Keratinocyte (primary cell): ENCODE data around the gene ACAD11. TPM values are rescaled to one million over a fixed set of nuclear protein-coding genes. Genes with fewer than 3 reads are reported as not detected.

Source experiments
- DNase-seq: peaks from one replicate; pipeline ENCODE4 v3.0.0-alpha.2; 2011; ENCODE audit warnings: low read depth, missing footprints, low spot score
- FAIRE-seq: peaks from 2 replicates; lab custom pipeline; 2011; peaks lifted over from hg19 to GRCh38; lab: Jason Lieb, UNC
- H2AFZ ChIP-seq: 2 replicates; pipeline ENCODE4 v1.6.0; 2012; ENCODE audit warnings: low read length, control low read depth, inconsistent platforms; ENCODE audit not compliant: control insufficient read depth
- H3K27ac ChIP-seq: 2 replicates; pipeline ENCODE4 v1.5.1; 2011; ENCODE audit warnings: low read length; ENCODE audit not compliant: control insufficient read depth, insufficient read depth
- H3K27me3 ChIP-seq: 3 replicates; pipeline ENCODE4 v1.6.0; 2011; ENCODE audit warnings: low read length; ENCODE audit not compliant: control insufficient read depth, insufficient read depth; ENCODE audit errors: extremely low read depth
- H3K36me3 ChIP-seq, 2 experiments: 2 replicates in 1 of 2; 3 replicates in 1 of 2; pipeline ENCODE4 v1.5.1; 2011; ENCODE audit warnings: low read length in 2 of 2, mild to moderate bottlenecking in 1 of 2; ENCODE audit not compliant: control insufficient read depth in 2 of 2, insufficient read depth in 2 of 2; ENCODE audit errors: extremely low read depth in 1 of 2
- H3K4me1 ChIP-seq: 3 replicates; pipeline ENCODE4 v1.5.1; 2011; ENCODE audit warnings: low read length; ENCODE audit not compliant: control insufficient read depth, insufficient read depth; ENCODE audit errors: extremely low read depth
- H3K4me2 ChIP-seq: 3 replicates; pipeline ENCODE4 v1.6.0; 2011; ENCODE audit warnings: low read depth, low read length; ENCODE audit not compliant: control insufficient read depth, insufficient read depth; ENCODE audit errors: extremely low read depth
- H3K4me3 ChIP-seq, 3 experiments: fragments of 200-600 bp in 1 of 3; sonication (generic) in 1 of 3; 2 replicates in 2 of 3; 3 replicates in 1 of 3; pipeline ENCODE4 v1.5.1; 2011 to 2016; ENCODE audit warnings: low read length in 3 of 3, mild to moderate bottlenecking in 3 of 3, control low read depth in 2 of 3, inconsistent platforms in 1 of 3, low read depth in 1 of 3, mixed read lengths in 1 of 3, mixed run types in 1 of 3, moderate library complexity in 1 of 3; ENCODE audit not compliant: control insufficient read depth in 2 of 3, insufficient read depth in 2 of 3; ENCODE audit errors: extremely low read depth in 1 of 3
- H3K79me2 ChIP-seq: 2 replicates; pipeline ENCODE4 v1.6.0; 2012; ENCODE audit warnings: low read length; ENCODE audit not compliant: control insufficient read depth, insufficient read depth
- H3K9ac ChIP-seq: 3 replicates; pipeline ENCODE4 v1.6.0; 2011; ENCODE audit warnings: low read length; ENCODE audit not compliant: control insufficient read depth, insufficient read depth; ENCODE audit errors: extremely low read depth
- H3K9me1 ChIP-seq: 3 replicates; pipeline ENCODE4 v1.6.0; 2011; ENCODE audit warnings: low read length; ENCODE audit not compliant: control insufficient read depth, insufficient read depth; ENCODE audit errors: extremely low read depth
- H3K9me3 ChIP-seq: 2 replicates; pipeline ENCODE4 v1.5.1; 2012; ENCODE audit warnings: low read depth, low read length; ENCODE audit not compliant: control insufficient read depth
- H4K20me1 ChIP-seq: 3 replicates; pipeline ENCODE4 v1.6.0; 2011; ENCODE audit warnings: low read length; ENCODE audit not compliant: control insufficient read depth, insufficient read depth; ENCODE audit errors: extremely low read depth
- EZH2 ChIP-seq: IDR thresholded peaks from one replicate; pipeline ENCODE4 v1.6.1; 2012; ENCODE audit warnings: inconsistent platforms, mild to moderate bottlenecking, low read length, moderate library complexity
- dilution Hi-C: fragments of 300-500 bp; cut with MboI; formaldehyde crosslinking; loops from one replicate; pipeline ENCODE4 v1.7.0; 2020; ENCODE audit warnings: low sequenced_read_pairs; ENCODE audit not compliant: extremely low pct_ligation_motif_present
- polyA plus RNA-seq, 5 experiments: library from polyadenylated mRNA; depleted of rRNA in 3 of 5; stranded (reverse) in 3 of 5; stranded (forward) in 1 of 5; unstranded in 1 of 5; fragments of >200 nt; gene quantifications; 1 replicate in 1 of 5; 2 replicates in 3 of 5; 3 replicates in 1 of 5; pipeline versions ENCODE4 v1.2.1 to v1.2.3, GENCODE V29; 2011 to 2012; ENCODE audit warnings: missing spikeins in 2 of 5, low read depth in 1 of 5, low replicate concordance in 1 of 5
- TF ChIP-seq, protein P1 (sequence below), 3 experiments: IDR thresholded peaks in 1 of 3; conservative IDR thresholded peaks in 1 of 3; optimal IDR thresholded peaks in 1 of 3; 2 replicates in 2 of 3; 3 replicates in 1 of 3; pipeline versions ENCODE3 to v1.5.1; 2011; ENCODE audit warnings: low read length in 3 of 3, mild to moderate bottlenecking in 3 of 3, moderate library complexity in 2 of 3, control low read depth in 1 of 3, inconsistent platforms in 1 of 3; ENCODE audit not compliant: insufficient read depth in 2 of 3; ENCODE audit errors: extremely low read depth in 1 of 3

ACAD11 gene
- polyA plus RNA-seq, 1 donor (not counting 4 experiments of a cell fraction or from before 2014, with no cell fraction given): 32.1 TPM

DNA sequence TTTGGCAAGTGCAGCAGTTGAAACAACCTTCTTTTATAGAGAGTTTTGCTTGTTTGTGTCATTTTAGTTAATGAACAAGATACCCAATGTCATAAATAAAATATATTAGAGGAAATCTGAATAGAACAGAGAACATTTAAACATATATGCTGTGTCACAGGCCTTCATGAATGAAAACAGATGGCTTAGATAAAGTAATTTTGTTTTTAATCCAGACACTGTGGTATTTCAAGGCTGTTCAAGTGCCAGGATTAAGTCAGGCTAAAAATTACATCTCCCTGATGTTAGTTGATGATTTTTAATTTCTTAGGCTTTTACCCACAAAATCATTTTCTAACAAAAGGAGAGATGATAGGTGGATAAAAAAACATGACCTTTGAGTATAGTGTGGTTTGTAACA lies 67.4 kb downstream of the ACAD11 start:
- Histone ChIP-seq H3K79me2 (no peaks in the 10 kb centered on the region), H3K36me3 (peaks cover 0 to 3% of the 10 kb centered on the region in 2 experiments), H3K4me1 (peaks cover 23% of the 10 kb centered on the region), H3K9me3 (no peaks in the 10 kb centered on the region), H2AFZ (no peak overlapping the region), H3K9me1 (no peaks in the 10 kb centered on the region), H3K9ac (no peak overlapping the region), H3K27ac (no peak overlapping the region), H4K20me1 (no peaks in the 10 kb centered on the region), H3K4me3 (no peak overlapping the region), H3K4me2 (no peak overlapping the region), H3K27me3 (no peaks in the 10 kb centered on the region)
- dilution Hi-C loops: no loop called here
- TF ChIP-seq EZH2: no peak
- TF ChIP-seq, protein P1, sequence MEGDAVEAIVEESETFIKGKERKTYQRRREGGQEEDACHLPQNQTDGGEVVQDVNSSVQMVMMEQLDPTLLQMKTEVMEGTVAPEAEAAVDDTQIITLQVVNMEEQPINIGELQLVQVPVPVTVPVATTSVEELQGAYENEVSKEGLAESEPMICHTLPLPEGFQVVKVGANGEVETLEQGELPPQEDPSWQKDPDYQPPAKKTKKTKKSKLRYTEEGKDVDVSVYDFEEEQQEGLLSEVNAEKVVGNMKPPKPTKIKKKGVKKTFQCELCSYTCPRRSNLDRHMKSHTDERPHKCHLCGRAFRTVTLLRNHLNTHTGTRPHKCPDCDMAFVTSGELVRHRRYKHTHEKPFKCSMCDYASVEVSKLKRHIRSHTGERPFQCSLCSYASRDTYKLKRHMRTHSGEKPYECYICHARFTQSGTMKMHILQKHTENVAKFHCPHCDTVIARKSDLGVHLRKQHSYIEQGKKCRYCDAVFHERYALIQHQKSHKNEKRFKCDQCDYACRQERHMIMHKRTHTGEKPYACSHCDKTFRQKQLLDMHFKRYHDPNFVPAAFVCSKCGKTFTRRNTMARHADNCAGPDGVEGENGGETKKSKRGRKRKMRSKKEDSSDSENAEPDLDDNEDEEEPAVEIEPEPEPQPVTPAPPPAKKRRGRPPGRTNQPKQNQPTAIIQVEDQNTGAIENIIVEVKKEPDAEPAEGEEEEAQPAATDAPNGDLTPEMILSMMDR (optimal IDR thresholded peaks at IDR 0.05 in 1 of 3, IDR thresholded peaks at IDR 0.05 in 1 of 3, conservative IDR thresholded peaks at IDR 0.05 in 1 of 3; ENCODE audit: extremely low read depth in 1 of 3, insufficient read depth in 2 of 3, low read length in 3 of 3): no peak
- FAIRE-seq (no peak), DNase-seq (no peak)

DNA sequence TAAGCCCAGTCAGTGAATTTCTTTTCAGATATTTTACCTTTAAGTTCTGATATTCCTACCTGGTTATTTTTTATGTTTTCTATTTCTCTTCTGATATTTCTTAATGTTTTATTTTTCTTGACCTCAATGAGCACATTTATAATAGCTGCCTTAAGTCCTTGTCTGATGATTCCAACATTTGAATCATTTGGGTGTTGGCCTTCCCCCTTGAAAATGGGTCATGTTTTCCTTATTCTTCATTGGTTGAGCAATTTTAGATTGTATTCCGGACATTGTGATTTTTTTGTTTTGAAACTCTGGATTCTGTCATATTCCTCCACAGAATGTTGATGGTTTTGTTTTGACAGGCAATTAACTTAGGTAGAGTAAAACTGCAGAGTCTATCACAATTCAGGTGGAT lies 72.2 kb downstream of the ACAD11 start:
- H3K9me1 ChIP-seq: no peaks in the 10 kb centered on the region
- DNase-seq (no peak), FAIRE-seq (no peak)
- H3K79me2 ChIP-seq: no peaks in the 10 kb centered on the region
- H3K4me2 ChIP-seq: no peak overlapping the region
- no peaks in the 10 kb centered on the region for H3K4me1 ChIP-seq
- H3K36me3 ChIP-seq: peaks cover 0 to 3% of the 10 kb centered on the region in 2 experiments
- no peak overlapping the region for H3K9ac ChIP-seq
- H3K27me3 ChIP-seq: no peaks in the 10 kb centered on the region
- dilution Hi-C loops: no loop called here
- H3K4me3 ChIP-seq: no peak overlapping the region
- H3K27ac ChIP-seq: no peak overlapping the region
- TF ChIP-seq, protein P1 (optimal IDR thresholded peaks at IDR 0.05 in 1 of 3, IDR thresholded peaks at IDR 0.05 in 1 of 3, conservative IDR thresholded peaks at IDR 0.05 in 1 of 3; ENCODE audit: extremely low read depth in 1 of 3, insufficient read depth in 2 of 3, low read length in 3 of 3): no peak
- TF ChIP-seq EZH2: no peak
- no peaks in the 10 kb centered on the region for H4K20me1 ChIP-seq
- H3K9me3 ChIP-seq: no peaks in the 10 kb centered on the region
- H2AFZ ChIP-seq: no peak overlapping the region
